Neuronal stem cell (in vitro differentiated cells): ENCODE data around the gene SAMD11.
A peak's percentile ranks its signal among the peaks of the same experiment; 100 is the strongest.
"Not testable (repeated sequence)": the region's sequence is repeated elsewhere in the genome, so short reads cannot be mapped to it uniquely, and the experiment has no call there.

Source experiments
- DNase-seq: peaks from one replicate; pipeline ENCODE4 v3.0.0-alpha.2; 2013; ENCODE audit warnings: low spot score
- H2AFZ ChIP-seq: one replicate; pipeline ENCODE4 v1.6.1; 2013; ENCODE audit warnings: mild to moderate bottlenecking, low read length, inconsistent platforms
- H2AK5ac ChIP-seq: 2 replicates; pipeline ENCODE4 v1.6.1; 2013; ENCODE audit warnings: low read depth, mild to moderate bottlenecking, inconsistent platforms, low read length, moderate library complexity, mixed read lengths
- H2BK120ac ChIP-seq: 2 replicates; pipeline ENCODE4 v1.6.1; 2013; ENCODE audit warnings: low read depth, mild to moderate bottlenecking, inconsistent platforms, low read length, moderate library complexity, mixed read lengths
- H2BK12ac ChIP-seq: one replicate; pipeline ENCODE4 v1.6.1; 2013; ENCODE audit warnings: low read length, inconsistent platforms
- H2BK15ac ChIP-seq: 2 replicates; pipeline ENCODE4 v1.6.1; 2013; ENCODE audit warnings: mild to moderate bottlenecking, low read length, inconsistent platforms, mixed read lengths
- H2BK5ac ChIP-seq: one replicate; pipeline ENCODE4 v1.6.1; 2013; ENCODE audit warnings: inconsistent platforms, mild to moderate bottlenecking, low read length, moderate library complexity
- H3K14ac ChIP-seq: one replicate; pipeline ENCODE4 v1.6.1; 2013; ENCODE audit warnings: low read length, inconsistent platforms
- H3K18ac ChIP-seq: 2 replicates; pipeline ENCODE4 v1.6.1; 2013; ENCODE audit warnings: low read length, inconsistent platforms
- H3K23ac ChIP-seq: 2 replicates; pipeline ENCODE4 v1.6.1; 2013; ENCODE audit warnings: low read depth, mild to moderate bottlenecking, mixed read lengths, low read length, inconsistent platforms; ENCODE audit not compliant: poor library complexity
- H3K27ac ChIP-seq: replicated peaks from 3 replicates; pipeline ENCODE4 v1.5.1; 2013; ENCODE audit warnings: low read length, inconsistent platforms
- H3K27me3 ChIP-seq, 3 experiments: 2 replicates each; pipeline ENCODE4 v1.6.1; 2013; ENCODE audit warnings: low read length in 3 of 3, mild to moderate bottlenecking in 2 of 3, inconsistent platforms in 1 of 3, low read depth in 1 of 3, mixed read lengths in 1 of 3, moderate library complexity in 1 of 3; ENCODE audit not compliant: control insufficient read depth in 3 of 3, insufficient read depth in 3 of 3
- H3K36me3 ChIP-seq, 2 donors: replicated peaks in 1 of 2; 2 replicates each; pipeline ENCODE4 v1.6.1; 2013; ENCODE audit warnings: low read length in 2 of 2; ENCODE audit not compliant: control insufficient read depth in 2 of 2, insufficient read depth in 2 of 2
- H3K4ac ChIP-seq: 2 replicates; pipeline ENCODE4 v1.6.1; 2013; ENCODE audit warnings: inconsistent platforms, mild to moderate bottlenecking, low read length, moderate library complexity
- H3K4me1 ChIP-seq, 2 donors: 1 replicate in 1 of 2; 2 replicates in 1 of 2; pipeline ENCODE4 v1.6.1; 2013; ENCODE audit warnings: low read length in 2 of 2, low read depth in 1 of 2; ENCODE audit not compliant: control insufficient read depth in 2 of 2, insufficient read depth in 1 of 2
- H3K4me2 ChIP-seq: one replicate; pipeline ENCODE4 v1.6.1; 2013; ENCODE audit warnings: mild to moderate bottlenecking, low read length, inconsistent platforms; ENCODE audit not compliant: insufficient read depth, poor library complexity, severe bottlenecking
- H3K4me3 ChIP-seq, 2 donors: 2 replicates each; pipeline ENCODE4 v1.5.1; 2013; ENCODE audit warnings: low read length in 2 of 2, mild to moderate bottlenecking in 2 of 2, inconsistent platforms in 1 of 2, moderate library complexity in 1 of 2
- H3K79me1 ChIP-seq: one replicate; pipeline ENCODE4 v1.6.1; 2013; ENCODE audit warnings: low read depth, mild to moderate bottlenecking, inconsistent platforms, low read length, moderate library complexity
- H3K9ac ChIP-seq: one replicate; pipeline ENCODE4 v1.6.1; 2013; ENCODE audit warnings: mild to moderate bottlenecking, low read depth, low read length, inconsistent platforms; ENCODE audit not compliant: poor library complexity
- H3K9me3 ChIP-seq, 2 donors: replicated peaks in 1 of 2; 2 replicates each; pipeline versions ENCODE3 to v1.6.1; 2013; ENCODE audit warnings: low read length in 2 of 2, mild to moderate bottlenecking in 2 of 2, inconsistent platforms in 1 of 2, low read depth in 1 of 2, mixed read lengths in 1 of 2, moderate library complexity in 1 of 2; ENCODE audit not compliant: control insufficient read depth in 2 of 2, insufficient read depth in 1 of 2
- H4K8ac ChIP-seq: one replicate; pipeline ENCODE4 v1.6.1; 2013; ENCODE audit warnings: low read depth, mild to moderate bottlenecking, inconsistent platforms, low read length, moderate library complexity
- H4K91ac ChIP-seq: one replicate; pipeline ENCODE4 v1.6.1; 2013; ENCODE audit warnings: low read length, low read depth, mild to moderate bottlenecking, inconsistent platforms; ENCODE audit not compliant: poor library complexity
- WGBS, 2 donors: extraction: QIAGEN DNeasy Blood & Tissue Kit; methylation state at CpG; one replicate each; pipeline ENCODE4 v1.1.7; 2013; ENCODE audit warnings: missing lambda C conversion rate in 2 of 2, mixed read lengths in 1 of 2; ENCODE audit not compliant: insufficient read length in 2 of 2, insufficient replicate concordance in 1 of 2; ENCODE audit errors: extremely low coverage in 2 of 2; 5-methylcytosine and 5-hydroxymethylcytosine counted together

The SAMD11 gene

GRCh38 chr1:945688-946556 is 22.2 kb downstream of the SAMD11 start:
- H2AFZ ChIP-seq, result no peak overlapping the region
- no peak overlapping the region for H3K27ac ChIP-seq
- H3K36me3 ChIP-seq, result peaks cover 37 to 66% of the 10 kb centered on the region in 2 donors
- no peak overlapping the region for H3K4me3 ChIP-seq
- H3K9ac ChIP-seq, result no peak overlapping the region
- no CpG with 5 or more reads among the region's 29 CpGs for WGBS, 2 donors
- H3K18ac ChIP-seq, result no peak overlapping the region
- no peak for DNase-seq
- H3K4ac ChIP-seq, result no peak overlapping the region
- H3K23ac ChIP-seq, result no peak overlapping the region
- no peak overlapping the region for H2BK120ac ChIP-seq
- H3K14ac ChIP-seq, result no peak overlapping the region
- H3K27me3 ChIP-seq, result peaks cover 9 to 28% (median 27%) of the 10 kb centered on the region in 3 experiments
- no peak overlapping the region for H4K8ac ChIP-seq
- H2BK5ac ChIP-seq, result peak overlapping the region; percentile 39
- no peak overlapping the region for H2BK15ac ChIP-seq
- H2BK12ac ChIP-seq, result no peak overlapping the region
- peaks cover 2% of the 10 kb centered on the region for H3K79me1 ChIP-seq
- H3K9me3 ChIP-seq, result peaks cover 0 to 2% of the 10 kb centered on the region in 2 donors
- no peak overlapping the region for H4K91ac ChIP-seq
- no peak overlapping the region for H2AK5ac ChIP-seq
- peak overlapping the region; percentile 11 for H3K4me2 ChIP-seq
- H3K4me1 ChIP-seq, result peaks cover 7 to 12% of the 10 kb centered on the region in 2 donors

GRCh38 chr1:946811-947210 is 23.1 kb downstream of the SAMD11 start:
- not testable (repeated sequence) for DNase-seq, H3K4me2 ChIP-seq, H2BK12ac ChIP-seq, H4K91ac ChIP-seq, H3K4ac ChIP-seq, H3K4me3 ChIP-seq, H2BK15ac ChIP-seq, H3K23ac ChIP-seq, H2AK5ac ChIP-seq, H3K14ac ChIP-seq, H3K9ac ChIP-seq, H2BK120ac ChIP-seq, H3K79me1 ChIP-seq, H2AFZ ChIP-seq, H3K27ac ChIP-seq, H3K18ac ChIP-seq, H4K8ac ChIP-seq, H3K9me3 ChIP-seq
- peaks cover 3 to 10% of the 10 kb centered on the region in 2 donors for H3K4me1 ChIP-seq
- WGBS, 2 donors, result no CpG with 5 or more reads among the region's 13 CpGs
- H2BK5ac ChIP-seq, result peak overlapping the region; percentile 66
- H3K36me3 ChIP-seq, result peaks cover 41 to 75% of the 10 kb centered on the region in 2 donors
- H3K27me3 ChIP-seq, result peaks cover 5 to 22% (median 19%) of the 10 kb centered on the region in 3 experiments

GRCh38 chr1:947958-948357 is 24.2 kb downstream of the SAMD11 start:
- peaks cover 0 to 2% of the 10 kb centered on the region in 2 donors for H3K9me3 ChIP-seq
- no peak for DNase-seq
- H2BK120ac ChIP-seq, result no peak overlapping the region
- H3K14ac ChIP-seq, result no peak overlapping the region
- no peak overlapping the region for H2BK12ac ChIP-seq
- H3K4ac ChIP-seq, result peak overlapping the region; percentile 23
- peaks cover 47 to 86% of the 10 kb centered on the region in 2 donors for H3K36me3 ChIP-seq
- H3K4me3 ChIP-seq, result no peak overlapping the region
- H3K27ac ChIP-seq, result no peak overlapping the region
- peak overlapping the region; percentile 21 for H3K9ac ChIP-seq
- whole genome bisulfite sequencing, 2 donors, result no CpG with 5 or more reads among the region's 15 CpGs
- H3K18ac ChIP-seq, result no peak overlapping the region
- H2AK5ac ChIP-seq, result no peak overlapping the region
- H2BK15ac ChIP-seq, result no peak overlapping the region
- H3K4me2 ChIP-seq, result no peak overlapping the region
- H3K23ac ChIP-seq, result peak overlapping the region; percentile 31
- H3K4me1 ChIP-seq, result peaks cover 1 to 6% of the 10 kb centered on the region in 2 donors
- H2AFZ ChIP-seq, result no peak overlapping the region
- H3K79me1 ChIP-seq, result peaks cover 2% of the 10 kb centered on the region
- no peak overlapping the region for H4K91ac ChIP-seq
- H2BK5ac ChIP-seq, result peak overlapping the region; percentile 39
- no peak overlapping the region for H4K8ac ChIP-seq
- peaks cover under 1 to 12% (median 9%) of the 10 kb centered on the region in 3 experiments for H3K27me3 ChIP-seq

- no CpG with 5 or more reads among the region's 9 CpGs for WGBS, 2 donors
- Histone ChIP-seq H4K91ac (no peak overlapping the region), H3K9me3 (peaks cover 0 to 2% of the 10 kb centered on the region in 2 donors), H3K4me2 (no peak overlapping the region), H2BK120ac (no peak overlapping the region), H3K4me1 (no peaks in the 10 kb centered on the region), H2BK12ac (no peak overlapping the region), H3K23ac (peak overlapping the region; percentile 4), H3K27me3 (no peaks in the 10 kb centered on the region), H3K18ac (no peak overlapping the region), H2AK5ac (no peak overlapping the region), H3K36me3 (peaks cover 53 to 98% of the 10 kb centered on the region in 2 donors), H3K79me1 (peaks cover 3% of the 10 kb centered on the region), H3K4ac (no peak overlapping the region), H3K9ac (no peak overlapping the region), H3K14ac (no peak overlapping the region), H2AFZ (no peak overlapping the region), H3K27ac (no peak overlapping the region), H2BK15ac (no peak overlapping the region), H2BK5ac (no peak overlapping the region), H3K4me3 (peak overlapping the region in 1 of 2 donors; percentile 46), H4K8ac (no peak overlapping the region)
- no peak for DNase-seq
Observed at GRCh38 chr1:950268-950667, 26.5 kb downstream of the SAMD11 start.
